ENCODE results near the gene CAPZB. TPM values are rescaled to one million over a fixed set of nuclear protein-coding genes. Genes with fewer than 3 reads are reported as not detected.

The CAPZB gene
- total RNA-seq, 1 donor from 2014 or later = 352 TPM

GRCh38 chr1:19393046-19393445 is 92.3 kb downstream of the CAPZB start:
- Mint-ChIP-seq H3K9me3 (ENCODE audit: low read depth) (no peaks in the 10 kb centered on the region), H3K27ac (ENCODE audit: unreplicated experiment) (no peak overlapping the region), H3K4me3 (ENCODE audit: unreplicated experiment) (no peak overlapping the region), H3K36me3 (ENCODE audit: low read depth) (no peaks in the 10 kb centered on the region), H3K4me1 (ENCODE audit: low read depth) (peaks cover 62% of the 10 kb centered on the region), H3K27me3 (ENCODE audit: low read depth) (no peaks in the 10 kb centered on the region)
- no peak for TF ChIP-seq CTCF (IDR thresholded peaks at IDR 0.05)
- no peak for DNase-seq (ENCODE audit: low spot score)

- no peak for DNase-seq (ENCODE audit: low spot score)
- no peaks in the 10 kb centered on the region for H3K36me3 Mint-ChIP-seq (ENCODE audit: low read depth)
- H3K4me1 Mint-ChIP-seq (ENCODE audit: low read depth) = peaks cover 53% of the 10 kb centered on the region
- H3K27me3 Mint-ChIP-seq (ENCODE audit: low read depth) = no peaks in the 10 kb centered on the region
- TF ChIP-seq CTCF (IDR thresholded peaks at IDR 0.05) = no peak
- peak overlapping the region; percentile 69 for H3K27ac Mint-ChIP-seq (ENCODE audit: unreplicated experiment)
- H3K4me3 Mint-ChIP-seq (ENCODE audit: unreplicated experiment) = no peak overlapping the region
- no peaks in the 10 kb centered on the region for H3K9me3 Mint-ChIP-seq (ENCODE audit: low read depth)
Observed at GRCh38 chr1:19392221-19392620, 93.1 kb downstream of the CAPZB start.

- peak; percentile 64 for TF ChIP-seq CTCF (IDR thresholded peaks at IDR 0.05)
- Mint-ChIP-seq H3K27ac (ENCODE audit: unreplicated experiment) (peak overlapping the region; percentile 86), H3K4me3 (ENCODE audit: unreplicated experiment) (no peak overlapping the region), H3K4me1 (ENCODE audit: low read depth) (peaks cover 56% of the 10 kb centered on the region), H3K27me3 (ENCODE audit: low read depth) (no peaks in the 10 kb centered on the region), H3K36me3 (ENCODE audit: low read depth) (no peaks in the 10 kb centered on the region), H3K9me3 (ENCODE audit: low read depth) (no peaks in the 10 kb centered on the region)
- DNase-seq (ENCODE audit: low spot score) = no peak
Observed at GRCh38 chr1:19391596-19391981, 93.8 kb downstream of the CAPZB start.

GRCh38 chr1:19390901-19391595 is 94.3 kb downstream of the CAPZB start:
- Mint-ChIP-seq H3K27me3 (ENCODE audit: low read depth) (no peaks in the 10 kb centered on the region), H3K27ac (ENCODE audit: unreplicated experiment) (peak overlapping the region; percentile 86), H3K4me3 (ENCODE audit: unreplicated experiment) (peak overlapping the region; percentile 56), H3K4me1 (ENCODE audit: low read depth) (peaks cover 58% of the 10 kb centered on the region), H3K9me3 (ENCODE audit: low read depth) (no peaks in the 10 kb centered on the region), H3K36me3 (ENCODE audit: low read depth) (no peaks in the 10 kb centered on the region)
- DNase-seq (ENCODE audit: low spot score) = no peak
- TF ChIP-seq CTCF (IDR thresholded peaks at IDR 0.05) = peak; percentile 99

GRCh38 chr1:19390166-19390850 is 95.0 kb downstream of the CAPZB start:
- no peak for DNase-seq (ENCODE audit: low spot score)
- H3K36me3 Mint-ChIP-seq (ENCODE audit: low read depth) = peaks cover 1% of the 10 kb centered on the region
- no peaks in the 10 kb centered on the region for H3K27me3 Mint-ChIP-seq (ENCODE audit: low read depth)
- TF ChIP-seq CTCF (IDR thresholded peaks at IDR 0.05) = no peak
- H3K4me3 Mint-ChIP-seq (ENCODE audit: unreplicated experiment) = no peak overlapping the region
- no peaks in the 10 kb centered on the region for H3K9me3 Mint-ChIP-seq (ENCODE audit: low read depth)
- peak overlapping the region; percentile 68 for H3K27ac Mint-ChIP-seq (ENCODE audit: unreplicated experiment)
- H3K4me1 Mint-ChIP-seq (ENCODE audit: low read depth) = peaks cover 58% of the 10 kb centered on the region

All from chondrocyte (in vitro differentiated cells).